HEK293 (cell line): ENCODE data around the gene PI4KB.
A peak's percentile ranks its signal among the peaks of the same experiment; 100 is the strongest.

Experiments used
- CTCF ChIA-PET: fragments of 350-600 bp; formaldehyde crosslinking; extraction: SDS; loops from one replicate; lab custom pipeline; 2021; ENCODE audit warnings: antibody characterized with exemption; lab: Yijun Ruan, JAX
- POLR2A ChIA-PET: fragments of 300-600 bp; formaldehyde crosslinking; extraction: SDS; loops from one replicate; lab custom pipeline; 2020; ENCODE audit warnings: antibody characterized with exemption, inconsistent platforms; lab: Yijun Ruan, JAX
- H3K27ac ChIP-seq: fragments of 200-500 bp; sonication (Bioruptor generic); 2 replicates; pipeline ENCODE4 v1.5.1; 2014; ENCODE audit warnings: low read depth, low read length, control low read depth, inconsistent platforms; ENCODE audit errors: extremely low read depth
- H3K36me3 ChIP-seq, 2 experiments: fragments of 200-500 bp in 1 of 2; sonication (Bioruptor generic) in 1 of 2; 1 replicate in 1 of 2; 2 replicates in 1 of 2; pipeline ENCODE4 v1.5.1; 2014 to 2017; ENCODE audit warnings: inconsistent platforms in 2 of 2, low read length in 2 of 2; ENCODE audit not compliant: control insufficient read depth in 2 of 2, insufficient read depth in 1 of 2
- H3K4me1 ChIP-seq: fragments of 200-500 bp; sonication (Bioruptor generic); 2 replicates; pipeline ENCODE4 v1.5.1; 2014; ENCODE audit warnings: mild to moderate bottlenecking, low read length, inconsistent platforms; ENCODE audit not compliant: control insufficient read depth, insufficient read depth
- H3K4me3 ChIP-seq: 2 replicates; pipeline ENCODE4 v1.5.1; 2011; ENCODE audit warnings: low read depth, mild to moderate bottlenecking, control low read depth, low read length, moderate library complexity
- H3K9me3 ChIP-seq: fragments of 200-500 bp; sonication (Bioruptor generic); 2 replicates; pipeline ENCODE4 v1.5.1; 2014; ENCODE audit warnings: low read depth, low read length, inconsistent platforms; ENCODE audit not compliant: control insufficient read depth, insufficient read depth
- HIC1 ChIP-seq: fragments of 450-650 bp; formaldehyde crosslinking; IDR thresholded peaks from 2 replicates; pipeline ENCODE4 v1.5.1; 2016; ENCODE audit warnings: missing biosample characterization, missing genetic modification characterization
- IKZF3 ChIP-seq: fragments of 450-650 bp; IDR thresholded peaks from 2 replicates; pipeline ENCODE4 v1.5.0; 2018; ENCODE audit warnings: missing biosample characterization, mild to moderate bottlenecking, missing genetic modification characterization, moderate library complexity
- PRDM1 ChIP-seq: fragments of 450-650 bp; formaldehyde crosslinking; IDR thresholded peaks from 2 replicates; pipeline ENCODE4; 2016; ENCODE audit warnings: missing biosample characterization, missing genetic modification characterization
- SCRT1 ChIP-seq: fragments of 450-650 bp; formaldehyde crosslinking; IDR thresholded peaks from 2 replicates; pipeline ENCODE4 v1.5.1; 2016; ENCODE audit warnings: missing biosample characterization, missing genetic modification characterization, borderline replicate concordance
- SP3 ChIP-seq: fragments of 450-650 bp; formaldehyde crosslinking; IDR thresholded peaks from 2 replicates; pipeline ENCODE4 v1.5.1; 2016; ENCODE audit warnings: missing biosample characterization, missing genetic modification characterization
- ZBTB10 ChIP-seq: fragments of 450-650 bp; formaldehyde crosslinking; IDR thresholded peaks from 2 replicates; pipeline ENCODE4 v1.5.1; 2016; ENCODE audit warnings: missing biosample characterization, missing genetic modification characterization
- ZBTB11 ChIP-seq: fragments of 450-650 bp; formaldehyde crosslinking; conservative IDR thresholded peaks from 2 replicates; pipeline ENCODE4 v1.5.1; 2016; ENCODE audit warnings: low read depth, missing biosample characterization, missing genetic modification characterization
- ZBTB20 ChIP-seq: fragments of 450-650 bp; formaldehyde crosslinking; IDR thresholded peaks from 2 replicates; pipeline ENCODE4 v1.5.1; 2016; ENCODE audit warnings: missing biosample characterization, missing genetic modification characterization
- ZBTB48 ChIP-seq: fragments of 450-650 bp; formaldehyde crosslinking; IDR thresholded peaks from 2 replicates; pipeline ENCODE4 v1.5.1; 2016; ENCODE audit warnings: missing biosample characterization, missing genetic modification characterization
- ZFHX2 ChIP-seq: fragments of 450-650 bp; formaldehyde crosslinking; conservative IDR thresholded peaks from 2 replicates; pipeline ENCODE4 v1.5.1; 2016; ENCODE audit warnings: missing biosample characterization, missing genetic modification characterization
- ZNF211 ChIP-seq: fragments of 450-650 bp; formaldehyde crosslinking; IDR thresholded peaks from 2 replicates; pipeline ENCODE4 v1.5.1; 2016; ENCODE audit warnings: low read depth, missing biosample characterization, missing genetic modification characterization
- ZNF394 ChIP-seq: fragments of 450-650 bp; formaldehyde crosslinking; IDR thresholded peaks from 2 replicates; pipeline ENCODE4 v1.5.1; 2016; ENCODE audit warnings: missing biosample characterization, missing genetic modification characterization, mild to moderate bottlenecking, moderate library complexity, borderline replicate concordance
- ZNF600 ChIP-seq: fragments of 450-650 bp; formaldehyde crosslinking; IDR thresholded peaks from 2 replicates; pipeline ENCODE4 v1.5.1; 2016; ENCODE audit warnings: missing biosample characterization, missing genetic modification characterization
- ZNF660 ChIP-seq: fragments of 450-650 bp; IDR thresholded peaks from 2 replicates; pipeline ENCODE4 v1.5.1; 2018; ENCODE audit warnings: missing biosample characterization, mild to moderate bottlenecking, missing genetic modification characterization
- ZNF701 ChIP-seq: fragments of 450-650 bp; formaldehyde crosslinking; IDR thresholded peaks from 2 replicates; pipeline ENCODE4 v1.5.1; 2016; ENCODE audit warnings: missing biosample characterization, missing genetic modification characterization
- ZNF791 ChIP-seq: fragments of 450-650 bp; formaldehyde crosslinking; IDR thresholded peaks from 2 replicates; pipeline ENCODE4 v1.5.1; 2016; ENCODE audit warnings: missing biosample characterization, missing genetic modification characterization
- ZNF837 ChIP-seq: fragments of 450-650 bp; formaldehyde crosslinking; IDR thresholded peaks from 2 replicates; pipeline ENCODE4 v1.5.1; 2016; ENCODE audit warnings: missing biosample characterization, missing genetic modification characterization
- TF ChIP-seq, protein P1 (sequence below): fragments of 450-650 bp; formaldehyde crosslinking; IDR thresholded peaks from 2 replicates; pipeline ENCODE4 v1.5.1; 2017; ENCODE audit warnings: missing biosample characterization, missing genetic modification characterization
- TF ChIP-seq, protein P2 (sequence below): fragments of 450-650 bp; formaldehyde crosslinking; IDR thresholded peaks from 2 replicates; pipeline ENCODE4 v1.5.1; 2016; ENCODE audit warnings: missing biosample characterization, missing genetic modification characterization

PI4KB gene

DNA sequence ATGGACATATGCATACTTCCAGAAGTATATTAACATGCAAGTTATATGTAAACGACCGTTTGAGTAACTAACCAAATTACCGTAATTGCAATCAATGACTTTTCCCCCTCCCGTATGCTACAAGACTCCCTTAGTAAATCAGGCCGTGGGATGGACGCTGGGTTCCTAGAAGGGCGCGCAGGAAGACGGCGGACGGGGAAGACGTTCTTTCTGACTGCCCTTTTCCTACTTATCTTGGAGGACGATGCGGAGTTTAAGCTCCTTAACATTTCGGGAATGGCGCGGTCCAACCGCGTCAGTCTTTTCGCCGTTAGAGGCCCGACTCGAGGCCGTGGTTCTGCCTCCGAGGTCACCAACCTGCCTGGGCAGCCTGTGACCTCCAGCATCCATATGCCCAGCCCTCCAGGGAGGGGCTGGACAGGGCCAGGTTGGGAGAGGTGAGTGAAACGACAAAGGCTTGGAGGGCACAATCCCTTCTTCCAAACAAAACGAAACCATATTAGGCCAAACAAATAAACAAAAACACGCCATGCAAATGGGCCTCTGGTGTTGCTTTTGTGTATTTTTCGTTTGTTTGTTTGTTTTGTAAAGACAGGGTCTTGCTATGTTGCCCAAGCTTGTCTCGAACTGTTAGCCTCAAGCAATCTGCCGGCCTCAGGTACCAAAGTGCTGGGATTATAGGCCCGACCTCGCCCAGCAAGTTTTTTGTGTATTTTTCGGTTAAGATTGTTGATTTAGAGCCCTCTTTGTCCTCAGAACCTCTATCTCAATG is 873 bp upstream of the PI4KB start (continued):
- TF ChIP-seq, protein P1, sequence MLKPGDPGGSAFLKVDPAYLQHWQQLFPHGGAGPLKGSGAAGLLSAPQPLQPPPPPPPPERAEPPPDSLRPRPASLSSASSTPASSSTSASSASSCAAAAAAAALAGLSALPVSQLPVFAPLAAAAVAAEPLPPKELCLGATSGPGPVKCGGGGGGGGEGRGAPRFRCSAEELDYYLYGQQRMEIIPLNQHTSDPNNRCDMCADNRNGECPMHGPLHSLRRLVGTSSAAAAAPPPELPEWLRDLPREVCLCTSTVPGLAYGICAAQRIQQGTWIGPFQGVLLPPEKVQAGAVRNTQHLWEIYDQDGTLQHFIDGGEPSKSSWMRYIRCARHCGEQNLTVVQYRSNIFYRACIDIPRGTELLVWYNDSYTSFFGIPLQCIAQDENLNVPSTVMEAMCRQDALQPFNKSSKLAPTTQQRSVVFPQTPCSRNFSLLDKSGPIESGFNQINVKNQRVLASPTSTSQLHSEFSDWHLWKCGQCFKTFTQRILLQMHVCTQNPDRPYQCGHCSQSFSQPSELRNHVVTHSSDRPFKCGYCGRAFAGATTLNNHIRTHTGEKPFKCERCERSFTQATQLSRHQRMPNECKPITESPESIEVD = no peak
- TF ChIP-seq, protein P2, sequence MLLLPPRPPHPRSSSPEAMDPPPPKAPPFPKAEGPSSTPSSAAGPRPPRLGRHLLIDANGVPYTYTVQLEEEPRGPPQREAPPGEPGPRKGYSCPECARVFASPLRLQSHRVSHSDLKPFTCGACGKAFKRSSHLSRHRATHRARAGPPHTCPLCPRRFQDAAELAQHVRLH = no peak
- TF ChIP-seq HIC1 (tag by site-specific recombination) (no peak), ZNF660 (tag by site-specific recombination) (peak; percentile 24; the same call in 1 of the 2 replicates), ZNF837 (tag by site-specific recombination) (no peak)

- TF ChIP-seq ZNF791 (tag by site-specific recombination) (no peak), ZNF211 (tag by site-specific recombination) (no peak), ZNF600 (tag by site-specific recombination) (peak; percentile 14; the same call in 1 of the 2 replicates), SCRT1 (tag by site-specific recombination) (0 out of 2 replicates have a peak, but pooled peaks have one; percentile 11), ZBTB20 (tag by site-specific recombination) (peak; percentile 94), ZNF701 (tag by site-specific recombination) (no peak), IKZF3 (tag by site-specific recombination) (peak; percentile 59; the same call in 1 of the 2 replicates), ZFHX2 (tag by site-specific recombination) (peak; percentile 34), ZNF394 (tag by site-specific recombination) (peak; percentile 9; the same call in 1 of the 2 replicates), ZBTB10 (tag by site-specific recombination) (peak; percentile 54; the same call in 1 of the 2 replicates), SP3 (tag by site-specific recombination) (0 out of 2 replicates have a peak, but pooled peaks have one; percentile 7), ZBTB11 (tag by site-specific recombination) (0 out of 2 replicates have a peak, but pooled peaks have one; percentile 14), ZBTB48 (tag by site-specific recombination) (peak; percentile 78), PRDM1 (tag by site-specific recombination) (peak; percentile 27; the same call in 1 of the 2 replicates)
- H3K9me3 ChIP-seq = no peaks in the 10 kb centered on the region
- peaks cover 4 to 40% of the 10 kb centered on the region in 2 experiments for H3K36me3 ChIP-seq
- CTCF ChIA-PET = interaction anchor here (0.5 to 7.4 kb wide), 13 partner anchors 9 to 549 kb away, joined by 3 to 63 read pairs (median 3); partner anchors contain the start of gene ZNF687
- H3K4me3 ChIP-seq = peak overlapping the region; percentile 83
- H3K27ac ChIP-seq = peak overlapping the region; percentile 85
- H3K4me1 ChIP-seq = peaks cover 3% of the 10 kb centered on the region; the same call in 1 of the 2 replicates
- POLR2A ChIA-PET = interaction anchor here (0.6 to 7.8 kb wide), 14 partner anchors 10 to 1058 kb away, joined by 3 to 56 read pairs (median 8); partner anchors contain the start of genes PSMB4, SELENBP1 and ZNF687
Measured at GRCh38 chr1:151326619-151327222, 495 bp downstream of the PI4KB start.
